HepG2 (cell line): ENCODE results near the gene F2RL2. TPM values are rescaled to one million over a fixed set of nuclear protein-coding genes. Genes with fewer than 3 reads are reported as not detected.

Experiments
- ATAC-seq: fragments of 200-7000 bp; cut with Tn5 transposase; 3 replicates; pipeline ENCODE4 v1.9.1; 2020; ENCODE audit warnings: mild to moderate bottlenecking, moderate library complexity
- BruUV-seq: library from RNA; stranded (reverse); fragments of 400-500 nt; replicated peaks from 2 replicates; lab custom pipeline; 2021; lab: Mats Ljungman, UMichigan
- CTCF ChIA-PET: fragments of 300-600 bp; formaldehyde crosslinking; extraction: SDS; loops from one replicate; lab custom pipeline; 2021; ENCODE audit warnings: low total read pairs, inconsistent platforms, low intra/inter-chr PET ratio; lab: Yijun Ruan, JAX
- POLR2A ChIA-PET: fragments of 350-600 bp; sonication (Branson Sonifier 250); formaldehyde crosslinking; loops from one replicate; lab custom pipeline; 2020; ENCODE audit warnings: antibody characterized with exemption, inconsistent platforms; lab: Yijun Ruan, JAX
- DNase-seq: peaks from one replicate; pipeline ENCODE4 v3.0.0-alpha.2; 2015; ENCODE audit warnings: low spot score
- FAIRE-seq: peaks from 3 replicates; lab custom pipeline; 2011; peaks lifted over from hg19 to GRCh38; lab: Jason Lieb, UNC
- H2AFZ ChIP-seq: one replicate; pipeline ENCODE4 v1.6.1; 2011; ENCODE audit warnings: low read length, inconsistent platforms
- H3K27ac ChIP-seq: fragments of 300-600 bp; 3 replicates; pipeline ENCODE4 v1.8.0; 2011; ENCODE audit warnings: mixed run types, mild to moderate bottlenecking, mixed read lengths, low read length, inconsistent platforms; ENCODE audit not compliant: insufficient read depth; ENCODE audit errors: extremely low read length
- H3K27me3 ChIP-seq, 2 experiments: fragments of 200-600 bp in 1 of 2; 2 replicates in 1 of 2; 3 replicates in 1 of 2; pipeline versions ENCODE4 v1.6.0 to v1.8.0; 2011; ENCODE audit warnings: low read length in 2 of 2, mild to moderate bottlenecking in 2 of 2, moderate library complexity in 2 of 2, inconsistent platforms in 1 of 2; ENCODE audit not compliant: insufficient read depth in 2 of 2, control insufficient read depth in 1 of 2
- H3K36me3 ChIP-seq, 2 experiments: fragments of 200-600 bp in 1 of 2; replicated peaks in 1 of 2; 2 replicates in 1 of 2; 3 replicates in 1 of 2; pipeline versions ENCODE4 v1.5.1 to v1.8.0; 2011; ENCODE audit warnings: low read length in 2 of 2, inconsistent platforms in 1 of 2; ENCODE audit not compliant: insufficient read depth in 2 of 2, control insufficient read depth in 1 of 2
- H3K4me1 ChIP-seq: 2 replicates; pipeline ENCODE4 v1.5.1; 2012; ENCODE audit warnings: low read length, inconsistent platforms; ENCODE audit not compliant: insufficient read depth
- H3K4me2 ChIP-seq: 2 replicates; pipeline ENCODE4 v1.6.0; 2011; ENCODE audit warnings: low read depth, low read length, inconsistent platforms
- H3K4me3 ChIP-seq, 3 experiments: fragments of 200-600 bp in 1 of 3; sonication (generic), shearing (Covaris generic) in 1 of 3; replicated peaks in 1 of 3; 2 replicates each; pipeline ENCODE4 v1.5.1; 2011 to 2016; ENCODE audit warnings: low read length in 3 of 3, inconsistent platforms in 2 of 3, low read depth in 2 of 3, mild to moderate bottlenecking in 2 of 3, control low read depth in 1 of 3, mixed read lengths in 1 of 3; ENCODE audit not compliant: insufficient read depth in 1 of 3
- H3K79me2 ChIP-seq: one replicate; pipeline ENCODE4 v1.6.1; 2011; ENCODE audit warnings: low read length, inconsistent platforms; ENCODE audit not compliant: insufficient read depth
- H3K9ac ChIP-seq: 2 replicates; pipeline ENCODE4 v1.6.0; 2011; ENCODE audit warnings: mild to moderate bottlenecking, low read depth, low read length, inconsistent platforms; ENCODE audit not compliant: insufficient read depth
- H3K9me3 ChIP-seq: 2 replicates; pipeline ENCODE4 v1.5.1; 2012; ENCODE audit warnings: mild to moderate bottlenecking, low read length
- H4K20me1 ChIP-seq: 2 replicates; pipeline ENCODE4 v1.6.0; 2011; ENCODE audit warnings: inconsistent platforms, mild to moderate bottlenecking, low read length, moderate library complexity; ENCODE audit not compliant: insufficient read depth
- EHMT2 ChIP-seq: fragments of 200-600 bp; sonication (generic); IDR thresholded peaks from 2 replicates; pipeline ENCODE4 v1.7.0; 2017; ENCODE audit warnings: antibody characterized with exemption, low read depth, low read length, borderline replicate concordance
- RELA ChIP-seq: sonication (generic); formaldehyde crosslinking; IDR thresholded peaks from 2 replicates; pipeline ENCODE4 v1.4.0; 2020; ENCODE audit warnings: missing genetic modification reagents
- ZFY ChIP-seq: sonication (generic); formaldehyde crosslinking; IDR thresholded peaks from 2 replicates; pipeline ENCODE4 v1.4.0; 2020; ENCODE audit warnings: missing genetic modification reagents
- ZGPAT ChIP-seq: IDR thresholded peaks from 2 replicates; pipeline ENCODE4 v1.6.1; 2016; ENCODE audit warnings: mild to moderate bottlenecking
- ZHX2 ChIP-seq, 2 experiments: sonication (generic) in 1 of 2; formaldehyde crosslinking in 1 of 2; IDR thresholded peaks; 2 replicates each; pipeline versions ENCODE4 v1.6.1 to v1.9.0; 2014 to 2022; ENCODE audit warnings: antibody characterized with exemption in 1 of 2, borderline replicate concordance in 1 of 2, inconsistent platforms in 1 of 2, low read depth in 1 of 2, missing genetic modification reagents in 1 of 2
- ZNF644 ChIP-seq: IDR thresholded peaks from 2 replicates; pipeline ENCODE4 v1.6.1; 2016; ENCODE audit warnings: low read depth
- WGBS: methylation state at CpG from one replicate; pipeline ENCODE4 v1.1.6; 2017; ENCODE audit warnings: low lambda C conversion rate; 5-methylcytosine and 5-hydroxymethylcytosine counted together
- in situ Hi-C: cut with HindIII; loops from 2 replicates; pipeline ENCODE4 v1.10.0; 2017; ENCODE audit warnings: low pct_unique_long_range_greater_than_20kb; ENCODE audit not compliant: extremely low pct_ligation_motif_present
- intact Hi-C: fragments of 100-400 bp; cut with micrococcal nuclease; formaldehyde crosslinking; loops from one replicate; pipeline ENCODE4 v1.10.0; 2022; ENCODE audit not compliant: unreplicated experiment
- polyA plus RNA-seq, 8 experiments: library from polyadenylated mRNA; depleted of rRNA in 3 of 8; stranded (reverse) in 7 of 8; unstranded in 1 of 8; fragments of >200 nt; fragmentation: Illumina TruSeq in 4 of 8; extraction: Trizol in 4 of 8; gene quantifications; 2 replicates each; pipeline versions ENCODE4 v1.2.1 to v1.2.3, GENCODE V29; 2011 to 2016; ENCODE audit warnings: low read depth in 4 of 8, missing spikeins in 1 of 8, mixed read lengths in 1 of 8; ENCODE audit not compliant: insufficient read depth in 1 of 8
- total RNA-seq, 5 experiments: library from RNA; depleted of rRNA; stranded (reverse); fragments of >200 nt; fragmentation: Illumina TruSeq; extraction: Trizol; gene quantifications; 2 replicates each; pipeline ENCODE4 v1.2.3, GENCODE V29; 2016; ENCODE audit warnings: low read depth in 1 of 5
- TF ChIP-seq, protein P1 (sequence below): IDR thresholded peaks from 2 replicates; pipeline ENCODE4 v1.6.1; 2016; ENCODE audit warnings: low read depth, borderline replicate concordance
- TF ChIP-seq, protein P2 (sequence below): sonication (generic); formaldehyde crosslinking; IDR thresholded peaks from 2 replicates; pipeline ENCODE4 v1.4.0; 2020; ENCODE audit warnings: missing genetic modification reagents

The F2RL2 gene
- total and polyA plus RNA-seq, 2 of the 13 experiments (the other 11 are each of a cell fraction or from before 2014, with no cell fraction given), result not detected

DNA sequence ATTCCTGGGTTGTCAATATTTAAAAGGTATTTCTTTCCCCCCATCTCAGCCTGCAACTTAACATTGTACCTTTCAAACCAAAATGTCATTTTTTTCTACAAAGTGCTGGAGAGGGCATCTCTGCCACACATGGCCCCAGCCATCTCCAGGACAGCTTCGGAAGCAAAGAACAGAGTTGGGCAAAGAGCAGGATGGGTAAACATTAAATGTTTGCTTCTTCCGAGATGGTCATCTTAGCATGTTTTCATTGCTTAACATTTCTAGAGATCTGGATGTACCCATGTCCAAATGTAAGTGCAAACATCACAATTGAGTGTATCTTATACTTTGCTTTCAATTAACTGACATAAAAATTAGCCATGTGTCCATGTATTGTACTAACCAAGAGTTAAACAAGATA, 14.3 kb upstream of the F2RL2 start:
- TF ChIP-seq EHMT2 (no peak), ZHX2 (IDR thresholded peaks at IDR 0.05; ENCODE audit: low read depth) (no peak), ZHX2 (CRISPR knock-in tag; IDR thresholded peaks at IDR 0.05; ENCODE audit: borderline replicate concordance) (no peak), RELA (CRISPR knock-in tag) (no peak), ZFY (CRISPR knock-in tag) (no peak), ZGPAT (no peak), ZNF644 (CRISPR knock-in tag) (no peak)
- TF ChIP-seq, protein P1, sequence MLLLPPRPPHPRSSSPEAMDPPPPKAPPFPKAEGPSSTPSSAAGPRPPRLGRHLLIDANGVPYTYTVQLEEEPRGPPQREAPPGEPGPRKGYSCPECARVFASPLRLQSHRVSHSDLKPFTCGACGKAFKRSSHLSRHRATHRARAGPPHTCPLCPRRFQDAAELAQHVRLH (CRISPR knock-in tag), result no peak
- TF ChIP-seq, protein P2, sequence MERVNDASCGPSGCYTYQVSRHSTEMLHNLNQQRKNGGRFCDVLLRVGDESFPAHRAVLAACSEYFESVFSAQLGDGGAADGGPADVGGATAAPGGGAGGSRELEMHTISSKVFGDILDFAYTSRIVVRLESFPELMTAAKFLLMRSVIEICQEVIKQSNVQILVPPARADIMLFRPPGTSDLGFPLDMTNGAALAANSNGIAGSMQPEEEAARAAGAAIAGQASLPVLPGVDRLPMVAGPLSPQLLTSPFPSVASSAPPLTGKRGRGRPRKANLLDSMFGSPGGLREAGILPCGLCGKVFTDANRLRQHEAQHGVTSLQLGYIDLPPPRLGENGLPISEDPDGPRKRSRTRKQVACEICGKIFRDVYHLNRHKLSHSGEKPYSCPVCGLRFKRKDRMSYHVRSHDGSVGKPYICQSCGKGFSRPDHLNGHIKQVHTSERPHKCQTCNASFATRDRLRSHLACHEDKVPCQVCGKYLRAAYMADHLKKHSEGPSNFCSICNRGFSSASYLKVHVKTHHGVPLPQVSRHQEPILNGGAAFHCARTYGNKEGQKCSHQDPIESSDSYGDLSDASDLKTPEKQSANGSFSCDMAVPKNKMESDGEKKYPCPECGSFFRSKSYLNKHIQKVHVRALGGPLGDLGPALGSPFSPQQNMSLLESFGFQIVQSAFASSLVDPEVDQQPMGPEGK (CRISPR knock-in tag), result no peak
- Histone ChIP-seq H3K4me3 (no peak overlapping the region), H3K27ac (no peak overlapping the region), H3K9ac (no peak overlapping the region), H2AFZ (no peak overlapping the region), H3K9me3 (no peaks in the 10 kb centered on the region), H3K27me3 (no peaks in the 10 kb centered on the region), H4K20me1 (no peaks in the 10 kb centered on the region), H3K4me1 (peaks cover 10% of the 10 kb centered on the region), H3K79me2 (no peaks in the 10 kb centered on the region), H3K4me2 (no peak overlapping the region), H3K36me3 (peaks cover 11 to 24% of the 10 kb centered on the region in 2 experiments)
- intact Hi-C loops (no loop called here), in situ Hi-C loops (no loop called here)
- FAIRE-seq, result no peak
- no TSS peak for BruUV-seq
- no peak for ATAC-seq
- DNase-seq, result no peak
- WGBS, result 72% methylated on average over 2 of the region's 2 CpGs
- CTCF ChIA-PET, result no interaction called here
- POLR2A ChIA-PET, result no interaction called here
